Peyer's patch (tissue), 4 donors: Measurements from ENCODE around the gene RAB33A. TPM values are rescaled to one million over a fixed set of nuclear protein-coding genes. Genes with fewer than 3 reads are reported as not detected.
"Not testable (repeated sequence)": the region's sequence is repeated elsewhere in the genome, so short reads cannot be mapped to it uniquely, and the experiment has no call there.

ENCODE experiments used
- DNase-seq, 3 donors: peaks; one replicate each; pipeline ENCODE4 v3.0.0-alpha.2; 2017 to 2019
- H3K27ac ChIP-seq, 4 donors: fragments of 200-600 bp; sonication (generic); one replicate each; pipeline ENCODE4 v1.5.1; 2016 to 2019
- H3K27me3 ChIP-seq, 2 donors: fragments of 200-600 bp; sonication (generic); one replicate each; pipeline ENCODE4 v1.5.1; 2019
- H3K36me3 ChIP-seq, 3 donors: fragments of 200-600 bp; sonication (generic); one replicate each; pipeline ENCODE4 v1.5.1; 2016 to 2019
- H3K4me1 ChIP-seq, 4 donors: fragments of 200-600 bp; sonication (generic); one replicate each; pipeline ENCODE4 v1.5.1; 2016 to 2019
- H3K4me3 ChIP-seq, 4 donors: fragments of 200-600 bp; sonication (generic); 1 replicate in 3 of 4; 2 replicates in 1 of 4; pipeline ENCODE4 v1.5.1; 2016 to 2019; ENCODE audit warnings: mild to moderate bottlenecking in 1 of 4
- H3K9me3 ChIP-seq, 4 donors: fragments of 200-600 bp; sonication (generic); one replicate each; pipeline ENCODE4 v1.5.1; 2016 to 2019; ENCODE audit warnings: mild to moderate bottlenecking in 1 of 4
- CTCF ChIP-seq, 6 experiments: fragments of 450-650 bp in 4 of 6; fragments of 200-600 bp in 2 of 6; sonication (generic) in 1 of 6; IDR thresholded peaks; one replicate each; pipeline ENCODE4 v1.5.1; 2017 to 2019; ENCODE audit warnings: antibody characterized with exemption in 6 of 6, mild to moderate bottlenecking in 3 of 6, moderate library complexity in 1 of 6
- POLR2A ChIP-seq, 2 donors: fragments of 450-650 bp; IDR thresholded peaks; one replicate each; pipeline ENCODE4 v1.5.1; 2017; ENCODE audit warnings: antibody characterized with exemption in 2 of 2, mild to moderate bottlenecking in 2 of 2, moderate library complexity in 2 of 2
- total RNA-seq, 4 donors: library from RNA; depleted of rRNA; stranded (reverse); fragments of >200 nt; gene quantifications; one replicate each; pipeline ENCODE4 v1.1.0, GENCODE V29; 2016

Gene RAB33A
- total RNA-seq, 4 donors from 2014 or later, result 0.67 to 1.3 (median 0.88) TPM; not detected in 1

GRCh38 chrX:130216320-130216719 lies 44.6 kb downstream of the RAB33A start:
- H3K9me3 ChIP-seq, result no peaks in the 10 kb centered on the region
- no peak overlapping the region for H3K4me3 ChIP-seq
- TF ChIP-seq CTCF (IDR thresholded peaks at IDR 0.05) (no peak), POLR2A (IDR thresholded peaks at IDR 0.05) (no peak)
- no peak for DNase-seq
- H3K36me3 ChIP-seq, result no peaks in the 10 kb centered on the region
- H3K27me3 ChIP-seq, result no peaks in the 10 kb centered on the region
- H3K27ac ChIP-seq, result no peak overlapping the region
- no peaks in the 10 kb centered on the region for H3K4me1 ChIP-seq

GRCh38 chrX:130224810-130225209 lies 53.0 kb downstream of the RAB33A start:
- TF ChIP-seq CTCF (IDR thresholded peaks at IDR 0.05) (no peak), POLR2A (IDR thresholded peaks at IDR 0.05) (no peak)
- H3K27me3 ChIP-seq, result no peaks in the 10 kb centered on the region
- no peaks in the 10 kb centered on the region for H3K4me1 ChIP-seq
- DNase-seq, result no peak
- no peaks in the 10 kb centered on the region for H3K9me3 ChIP-seq
- H3K27ac ChIP-seq, result no peak overlapping the region
- no peaks in the 10 kb centered on the region for H3K36me3 ChIP-seq
- no peak overlapping the region for H3K4me3 ChIP-seq

GRCh38 chrX:130228871-130229270 lies 57.1 kb downstream of the RAB33A start:
- Histone ChIP-seq H3K4me1 (no peaks in the 10 kb centered on the region), H3K36me3 (peaks cover 0 to 4% (median 0%) of the 10 kb centered on the region in 3 donors), H3K27ac (no peak overlapping the region), H3K27me3 (no peaks in the 10 kb centered on the region), H3K9me3 (no peaks in the 10 kb centered on the region), H3K4me3 (no peak overlapping the region)
- no peak for DNase-seq
- TF ChIP-seq CTCF (IDR thresholded peaks at IDR 0.05) (no peak), POLR2A (IDR thresholded peaks at IDR 0.05) (no peak)

GRCh38 chrX:130231184-130231583 lies 59.4 kb downstream of the RAB33A start:
- H3K27me3 ChIP-seq, H3K4me1 ChIP-seq, H3K9me3 ChIP-seq, H3K27ac ChIP-seq, H3K36me3 ChIP-seq, H3K4me3 ChIP-seq, DNase-seq: not testable (repeated sequence)

Other genes starting within 250 kb of the RAB33A start
- 10 to 100 TPM in 3 of 4 donors, 1 to 10 TPM in 1; 7.4 to 16.5 (median 11.5) TPM for gene BCORL1, start 189.3 kb upstream of the RAB33A start, total RNA-seq
- gene ELF4, start 61.5 kb upstream of the RAB33A start, total RNA-seq, result 10 to 100 TPM; 17.3 to 47.3 (median 43.7) TPM
- gene AIFM1, start 6.1 kb upstream of the RAB33A start, total RNA-seq, result 10 to 100 TPM; 16.5 to 44.9 (median 37.4) TPM
- gene ZNF280C, start 96.9 kb downstream of the RAB33A start, total RNA-seq, result 10 to 100 TPM in 1 of 4 donors, 1 to 10 TPM in 3; 1.8 to 12.4 (median 4.1) TPM
- gene SLC25A14, start 168.0 kb downstream of the RAB33A start, total RNA-seq, result 10 to 100 TPM in 2 of 4 donors, 1 to 10 TPM in 1, not detected in 1; 3.5 to 13.2 (median 11.1) TPM
- not detected for gene GPR119, start 213.7 kb downstream of the RAB33A start, total RNA-seq
- gene RBMX2, start 230.0 kb downstream of the RAB33A start, total RNA-seq, result 10 to 100 TPM in 2 of 4 donors, 1 to 10 TPM in 2; 6.6 to 14.5 (median 10.0) TPM